NCI-H510A (cell line): Measurements from ENCODE around the gene CLCC1.
"Not testable (repeated sequence)": the region's sequence is repeated elsewhere in the genome, so short reads cannot be mapped to it uniquely, and the experiment has no call there.

Experiments used
- DNase-seq: peaks from one replicate; lab custom pipeline; 2025; lab: John Stamatoyannopoulos, UW

The CLCC1 gene, protein sequence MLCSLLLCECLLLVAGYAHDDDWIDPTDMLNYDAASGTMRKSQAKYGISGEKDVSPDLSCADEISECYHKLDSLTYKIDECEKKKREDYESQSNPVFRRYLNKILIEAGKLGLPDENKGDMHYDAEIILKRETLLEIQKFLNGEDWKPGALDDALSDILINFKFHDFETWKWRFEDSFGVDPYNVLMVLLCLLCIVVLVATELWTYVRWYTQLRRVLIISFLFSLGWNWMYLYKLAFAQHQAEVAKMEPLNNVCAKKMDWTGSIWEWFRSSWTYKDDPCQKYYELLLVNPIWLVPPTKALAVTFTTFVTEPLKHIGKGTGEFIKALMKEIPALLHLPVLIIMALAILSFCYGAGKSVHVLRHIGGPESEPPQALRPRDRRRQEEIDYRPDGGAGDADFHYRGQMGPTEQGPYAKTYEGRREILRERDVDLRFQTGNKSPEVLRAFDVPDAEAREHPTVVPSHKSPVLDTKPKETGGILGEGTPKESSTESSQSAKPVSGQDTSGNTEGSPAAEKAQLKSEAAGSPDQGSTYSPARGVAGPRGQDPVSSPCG

DNA sequence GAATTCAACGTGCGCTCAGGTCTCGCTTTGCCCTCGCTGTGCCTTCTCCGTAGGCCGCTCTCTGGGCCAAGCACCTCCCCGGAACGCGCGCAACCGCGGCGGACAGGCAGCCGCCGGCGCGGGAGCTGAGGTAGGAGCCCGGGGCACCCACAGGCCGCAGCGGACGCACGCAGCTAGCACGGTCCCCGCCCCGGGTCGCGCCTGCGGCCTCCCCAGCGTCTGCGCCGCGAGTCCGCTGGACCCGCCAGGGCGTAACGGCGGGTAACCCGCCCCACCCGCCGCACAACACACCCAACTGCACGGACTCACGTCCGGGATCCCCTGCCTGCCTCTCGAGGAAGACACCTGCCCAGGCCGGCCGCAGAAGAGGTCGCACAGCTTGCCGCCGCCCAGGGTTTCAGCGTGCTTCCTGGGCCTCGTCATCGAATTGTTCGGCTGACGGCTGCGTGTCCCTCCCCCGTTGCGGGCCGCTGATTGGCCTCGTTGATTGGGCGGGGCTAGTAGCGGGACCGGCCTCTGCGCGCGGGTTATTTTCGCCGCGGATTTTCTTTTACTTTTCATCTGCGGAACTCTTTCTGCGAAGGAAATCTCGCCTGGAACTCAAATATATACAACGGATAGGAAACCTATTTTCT is at the start of gene CLCC1:
CLCC1 (minus strand) TSS at position 433 of the 635 bp plus-strand sequence. CDS start 13,047 bp downstream, outside the sequence.
- peak; percentile 94 for DNase-seq

- no peak for DNase-seq
Measured at GRCh38 chr1:109011335-109011734, 48.1 kb upstream of the CLCC1 start.

DNA sequence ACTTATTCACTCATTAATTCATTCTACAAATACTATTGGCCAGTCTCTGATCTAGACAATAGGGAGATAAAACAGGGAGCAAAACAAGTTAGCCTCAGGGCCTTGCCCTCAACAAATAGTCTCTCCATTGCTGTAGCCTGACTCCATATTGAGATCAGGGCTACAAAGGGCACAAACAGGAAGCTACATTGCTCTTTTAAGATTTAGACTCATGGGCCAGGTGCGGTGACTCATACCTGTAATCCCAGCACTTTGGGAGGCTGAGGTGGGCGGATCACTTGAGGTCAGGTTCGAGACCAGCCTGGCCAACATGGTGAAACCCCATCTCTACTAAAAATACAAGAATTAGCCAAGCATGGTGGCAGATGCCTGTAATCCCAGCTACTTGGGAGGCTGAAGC is 33.3 kb upstream of the CLCC1 start:
- DNase-seq, result not testable (repeated sequence)

DNA sequence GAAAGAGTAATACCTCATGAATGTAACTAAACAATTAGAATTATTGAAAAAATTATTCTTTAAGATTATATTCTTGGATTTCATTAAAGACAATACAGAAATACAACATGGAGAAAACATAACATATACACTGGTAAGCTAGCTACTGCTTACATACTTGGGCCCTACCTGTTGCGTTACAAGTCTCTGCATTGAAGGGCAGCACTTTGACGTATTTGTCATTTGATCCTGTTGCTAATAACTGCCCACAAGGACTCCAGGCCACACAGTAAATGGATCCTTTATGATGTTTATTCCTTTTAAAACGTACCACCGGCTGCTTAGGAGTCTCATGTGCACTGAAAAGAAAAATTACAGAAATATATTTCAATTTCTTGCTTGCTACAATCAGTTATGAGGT is 19.8 kb upstream of the CLCC1 start:
- peak; percentile 37 for DNase-seq

- no peak for DNase-seq
Measured at GRCh38 chr1:108976658-108977057, 13.4 kb upstream of the CLCC1 start.

GRCh38 chr1:108972951-108973350 is 9.7 kb upstream of the CLCC1 start:
- DNase-seq, result no peak

DNA sequence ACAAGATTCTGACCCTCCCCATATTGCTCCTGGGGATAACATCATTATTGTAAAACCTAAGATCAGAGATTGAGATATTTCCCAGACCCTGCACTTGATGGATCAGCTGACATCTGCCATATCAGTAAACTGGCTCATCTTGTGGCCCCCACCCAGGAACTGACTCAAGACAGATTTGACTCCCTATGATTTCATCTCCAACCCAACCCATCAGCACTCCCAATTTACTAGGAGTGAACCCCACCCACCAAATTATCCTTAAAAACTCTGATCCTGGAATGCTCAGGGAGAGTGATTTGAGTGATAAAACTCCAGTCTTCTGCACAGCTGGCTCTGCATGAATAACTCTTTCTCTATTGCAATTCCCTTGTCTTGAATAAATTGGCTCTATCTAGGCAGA is 6.1 kb upstream of the CLCC1 start:
- no peak for DNase-seq

- peak; percentile 7 for DNase-seq
Measured at GRCh38 chr1:108962681-108963051, 618 bp downstream of the CLCC1 start.

GRCh38 chr1:108961752-108962486 is 1.4 kb downstream of the CLCC1 start:
- no peak for DNase-seq

DNA sequence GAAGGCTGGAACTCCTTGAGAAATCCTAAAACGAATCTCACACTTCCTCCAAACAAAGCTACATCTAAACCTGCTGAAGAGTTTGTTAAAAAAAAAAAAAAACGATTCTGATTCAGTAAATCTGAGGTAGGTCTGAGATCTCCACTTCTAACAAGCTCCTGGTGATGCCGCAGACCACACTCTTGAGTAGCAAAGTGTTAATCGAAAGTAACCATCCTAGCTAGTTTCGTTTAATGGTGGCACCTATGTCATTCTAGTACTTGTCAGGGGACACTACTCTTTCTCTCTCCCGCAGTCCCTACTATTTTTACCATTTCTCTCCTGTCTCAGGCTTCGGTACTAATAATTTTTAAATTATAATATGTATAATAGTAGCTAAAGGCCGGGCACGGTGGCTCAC is 2.1 kb downstream of the CLCC1 start:
- no peak for DNase-seq

DNA sequence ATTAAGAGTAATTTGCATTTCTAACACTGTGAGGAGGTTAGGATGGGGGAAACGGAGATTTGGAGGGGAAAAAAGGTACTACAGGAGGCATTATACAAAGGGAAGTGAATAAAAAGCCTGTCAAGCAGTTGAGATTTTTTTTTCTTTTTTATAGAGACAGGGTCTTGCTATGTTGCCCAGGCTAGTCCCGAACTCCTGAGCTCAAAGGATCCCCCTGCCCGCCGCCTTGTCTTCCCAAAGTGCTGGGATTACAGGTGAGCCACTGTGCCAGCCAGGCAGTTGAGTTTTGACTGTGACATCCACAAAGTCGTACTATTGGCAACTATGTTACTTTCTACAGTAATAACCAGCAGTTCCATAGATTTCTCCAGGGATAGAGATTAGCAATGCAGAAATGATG is 2.6 kb downstream of the CLCC1 start:
- no peak for DNase-seq

- no peak for DNase-seq
Measured at GRCh38 chr1:108957888-108958287, 5.4 kb downstream of the CLCC1 start.

GRCh38 chr1:108955881-108956280 is 7.4 kb downstream of the CLCC1 start:
- no peak for DNase-seq

DNA sequence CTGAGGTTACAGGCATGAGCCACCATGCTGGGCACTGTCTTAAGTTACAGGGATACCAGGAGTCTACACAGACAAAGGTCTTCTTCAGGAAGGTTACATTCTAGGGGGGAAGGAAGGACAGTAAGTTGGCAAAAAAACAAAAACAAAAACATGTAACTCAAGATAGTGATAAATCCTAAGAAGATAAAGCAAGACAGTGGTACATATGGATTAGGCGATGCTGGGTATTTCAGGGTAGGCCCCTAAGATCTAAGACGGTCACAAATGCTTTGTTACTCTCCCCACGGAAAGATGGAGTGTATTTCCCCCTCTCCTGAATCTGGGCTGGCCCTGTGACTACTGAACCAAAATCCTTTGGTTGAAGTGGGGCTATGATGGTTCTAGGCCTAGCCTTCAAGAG is 8.2 kb downstream of the CLCC1 start:
- no peak for DNase-seq

DNA sequence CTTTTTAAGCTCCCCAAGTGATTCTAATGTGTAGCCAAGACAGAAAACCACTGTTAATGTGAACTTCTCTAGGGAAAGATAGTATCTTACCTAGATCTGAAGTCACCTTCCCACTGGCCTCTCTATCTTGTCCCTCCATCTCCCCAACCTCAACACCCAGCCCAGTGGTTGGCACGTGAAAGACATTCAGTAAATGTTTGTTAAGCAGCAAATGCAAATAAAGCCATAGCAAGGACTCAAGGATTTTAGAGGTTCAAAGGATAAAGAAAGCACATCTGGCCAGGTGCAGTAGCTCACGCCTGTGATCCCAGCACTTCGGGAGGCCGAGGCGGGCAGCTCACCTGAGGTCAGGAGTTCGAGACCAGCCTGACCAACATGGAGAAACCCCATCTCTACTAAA is 9.8 kb downstream of the CLCC1 start:
- no peak for DNase-seq

GRCh38 chr1:108951242-108951641 is 12.0 kb downstream of the CLCC1 start:
- DNase-seq, result no peak

- DNase-seq, result no peak
Measured at GRCh38 chr1:108949044-108949443, 14.2 kb downstream of the CLCC1 start.

- DNase-seq, result no peak
Measured at GRCh38 chr1:108947871-108948525, 15.3 kb downstream of the CLCC1 start.

DNA sequence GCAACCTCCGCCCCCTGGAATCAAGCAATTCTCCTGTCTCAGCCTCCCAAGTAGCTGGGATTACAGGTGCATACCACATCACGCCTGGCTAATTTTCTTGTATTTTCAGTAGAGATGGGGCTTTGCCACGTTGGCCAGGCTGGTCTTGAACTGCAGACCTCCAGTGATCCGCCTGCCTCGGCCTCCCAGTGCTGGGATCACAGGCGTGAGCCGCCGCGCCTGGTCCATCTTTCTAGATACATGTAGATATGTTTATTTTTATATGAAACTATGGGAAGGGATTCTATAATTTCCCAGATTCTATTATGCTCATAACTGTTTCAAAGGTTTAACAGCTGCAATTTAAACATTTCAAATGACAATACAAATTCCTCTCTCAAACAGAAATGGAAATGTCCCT is 27.1 kb downstream of the CLCC1 start:
- DNase-seq, result no peak

- DNase-seq, result no peak
Measured at GRCh38 chr1:108933944-108934343, 29.3 kb downstream of the CLCC1 start.

GRCh38 chr1:108927565-108927964 is 35.7 kb downstream of the CLCC1 start:
- not testable (repeated sequence) for DNase-seq

- no peak for DNase-seq
Measured at GRCh38 chr1:108925920-108926319, 37.4 kb downstream of the CLCC1 start.
